Liver (tissue), 3 donors: ENCODE data around the gene TOE1.

Experiments used
- EGR1 ChIP-seq, 2 donors: IDR thresholded peaks; 2 replicates each; pipeline ENCODE4 v1.6.1; 2016 to 2018; ENCODE audit warnings: antibody characterized with exemption in 2 of 2, low read depth in 2 of 2
- FOXA1 ChIP-seq: IDR thresholded peaks from 2 replicates; pipeline ENCODE4 v1.6.1; 2016; ENCODE audit warnings: antibody characterized with exemption
- JUND ChIP-seq, 2 donors: IDR thresholded peaks; 2 replicates each; pipeline ENCODE4 v1.6.1; 2016; ENCODE audit warnings: antibody characterized with exemption in 2 of 2
- MAX ChIP-seq: IDR thresholded peaks from 2 replicates; pipeline ENCODE4 v1.6.1; 2016; ENCODE audit warnings: antibody characterized with exemption
- NR2F2 ChIP-seq: IDR thresholded peaks from 2 replicates; pipeline ENCODE4 v1.6.1; 2016; ENCODE audit warnings: antibody characterized with exemption
- RAD21 ChIP-seq, 2 donors: IDR thresholded peaks; 2 replicates each; pipeline ENCODE4 v1.6.1; 2016; ENCODE audit warnings: antibody characterized with exemption in 2 of 2, mild to moderate bottlenecking in 2 of 2
- REST ChIP-seq: IDR thresholded peaks from 2 replicates; pipeline ENCODE4 v1.6.1; 2016; ENCODE audit warnings: antibody characterized with exemption, mild to moderate bottlenecking
- RXRA ChIP-seq, 2 donors: IDR thresholded peaks; 2 replicates each; pipeline ENCODE4 v1.6.1; 2017 to 2018; ENCODE audit warnings: antibody characterized with exemption in 2 of 2, mild to moderate bottlenecking in 1 of 2
- SP1 ChIP-seq: IDR thresholded peaks from 2 replicates; pipeline ENCODE4 v1.6.1; 2018; ENCODE audit warnings: antibody characterized with exemption, mild to moderate bottlenecking
- TAF1 ChIP-seq: conservative IDR thresholded peaks from 2 replicates; pipeline ENCODE4 v1.6.1; 2016; ENCODE audit warnings: antibody characterized with exemption, mild to moderate bottlenecking
- YY1 ChIP-seq: IDR thresholded peaks from 2 replicates; pipeline ENCODE4 v1.6.1; 2016; ENCODE audit warnings: antibody characterized with exemption, mild to moderate bottlenecking
- ZBTB33 ChIP-seq: IDR thresholded peaks from 2 replicates; pipeline ENCODE4 v1.6.1; 2016; ENCODE audit warnings: antibody characterized with exemption
- TF ChIP-seq, protein P1 (sequence below): fragments of 150-350 bp; IDR thresholded peaks from 2 replicates; pipeline ENCODE4 v1.5.1; 2017; ENCODE audit warnings: improper control_type of control experiment, low read depth, low read length; ENCODE audit not compliant: missing input control
- TF ChIP-seq, protein P2 (sequence below): IDR thresholded peaks from 2 replicates; pipeline ENCODE4 v1.6.1; 2016; ENCODE audit warnings: antibody characterized with exemption
- donor health status: healthy.
- donor health status: healthy.

GRCh38 chr1:45348020-45348419 lies 8.1 kb downstream of the TOE1 start:
- no peak for TF ChIP-seq RAD21 (IDR thresholded peaks at IDR 0.05)
- TF ChIP-seq, protein P1, sequence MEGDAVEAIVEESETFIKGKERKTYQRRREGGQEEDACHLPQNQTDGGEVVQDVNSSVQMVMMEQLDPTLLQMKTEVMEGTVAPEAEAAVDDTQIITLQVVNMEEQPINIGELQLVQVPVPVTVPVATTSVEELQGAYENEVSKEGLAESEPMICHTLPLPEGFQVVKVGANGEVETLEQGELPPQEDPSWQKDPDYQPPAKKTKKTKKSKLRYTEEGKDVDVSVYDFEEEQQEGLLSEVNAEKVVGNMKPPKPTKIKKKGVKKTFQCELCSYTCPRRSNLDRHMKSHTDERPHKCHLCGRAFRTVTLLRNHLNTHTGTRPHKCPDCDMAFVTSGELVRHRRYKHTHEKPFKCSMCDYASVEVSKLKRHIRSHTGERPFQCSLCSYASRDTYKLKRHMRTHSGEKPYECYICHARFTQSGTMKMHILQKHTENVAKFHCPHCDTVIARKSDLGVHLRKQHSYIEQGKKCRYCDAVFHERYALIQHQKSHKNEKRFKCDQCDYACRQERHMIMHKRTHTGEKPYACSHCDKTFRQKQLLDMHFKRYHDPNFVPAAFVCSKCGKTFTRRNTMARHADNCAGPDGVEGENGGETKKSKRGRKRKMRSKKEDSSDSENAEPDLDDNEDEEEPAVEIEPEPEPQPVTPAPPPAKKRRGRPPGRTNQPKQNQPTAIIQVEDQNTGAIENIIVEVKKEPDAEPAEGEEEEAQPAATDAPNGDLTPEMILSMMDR = no peak
- no peak for TF ChIP-seq MAX
- TF ChIP-seq JUND (IDR thresholded peaks at IDR 0.05) = no peak
- TF ChIP-seq ZBTB33 = no peak
- TF ChIP-seq, protein P2, sequence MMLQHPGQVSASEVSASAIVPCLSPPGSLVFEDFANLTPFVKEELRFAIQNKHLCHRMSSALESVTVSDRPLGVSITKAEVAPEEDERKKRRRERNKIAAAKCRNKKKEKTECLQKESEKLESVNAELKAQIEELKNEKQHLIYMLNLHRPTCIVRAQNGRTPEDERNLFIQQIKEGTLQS = no peak
- no peak for TF ChIP-seq TAF1
- no peak for TF ChIP-seq YY1
- no peak for TF ChIP-seq SP1
- no peak for TF ChIP-seq REST
- no peak for TF ChIP-seq RXRA (IDR thresholded peaks at IDR 0.05)
- no peak for TF ChIP-seq FOXA1
- TF ChIP-seq NR2F2 = no peak
- TF ChIP-seq EGR1 (IDR thresholded peaks at IDR 0.05; ENCODE audit: low read depth in 2 of 2) = no peak
